Lower leg skin (tissue), 3 donors: Measurements from ENCODE around the gene ENO2.

Experiments used
- CTCF ChIP-seq, 3 donors: fragments of 450-650 bp; IDR thresholded peaks; one replicate each; pipeline ENCODE4 v1.5.1; 2016; ENCODE audit warnings: antibody characterized with exemption in 3 of 3, mild to moderate bottlenecking in 3 of 3, moderate library complexity in 2 of 3
- POLR2A ChIP-seq, 2 donors: fragments of 450-650 bp; IDR thresholded peaks; one replicate each; pipeline ENCODE4 v1.6.1; 2016 to 2017; ENCODE audit warnings: antibody characterized with exemption in 2 of 2, mild to moderate bottlenecking in 1 of 2, moderate library complexity in 1 of 2

- no peak for TF ChIP-seq CTCF (IDR thresholded peaks at IDR 0.05)
- TF ChIP-seq POLR2A (IDR thresholded peaks at IDR 0.05) = no peak
Measured at GRCh38 chr12:6966351-6966750, 52.0 kb downstream of the ENO2 start.
